B cell (primary cell): ENCODE data around the gene RAB10. TPM values are rescaled to one million over a fixed set of nuclear protein-coding genes. Genes with fewer than 3 reads are reported as not detected.
"Not testable (repeated sequence)": the region's sequence is repeated elsewhere in the genome, so short reads cannot be mapped to it uniquely, and the experiment has no call there.

ENCODE experiments used
- ATAC-seq: fragments of 200-7000 bp; cut with Tn5 transposase; one replicate; pipeline ENCODE4 v1.10.0; 2021; ENCODE audit warnings: low read depth, mild to moderate bottlenecking, moderate number of reproducible peaks, moderate library complexity
- CTCF ChIA-PET: fragments of 350-600 bp; sonication (Branson Sonifier 250); formaldehyde crosslinking; loops from one replicate; lab custom pipeline; 2021; ENCODE audit warnings: antibody characterized with exemption, inconsistent platforms; lab: Charles Lee
- POLR2A ChIA-PET: fragments of 350-600 bp; sonication (Branson Sonifier 250); formaldehyde crosslinking; loops from one replicate; lab custom pipeline; 2021; ENCODE audit warnings: antibody characterized with exemption; lab: Charles Lee
- DNase-seq: peaks from one replicate; pipeline ENCODE4 v3.0.0; 2013
- H2AFZ ChIP-seq: 2 replicates; pipeline ENCODE4 v1.6.1; 2012; ENCODE audit warnings: mild to moderate bottlenecking, low read depth, low read length; ENCODE audit not compliant: insufficient read depth, poor library complexity, severe bottlenecking
- H3K27ac ChIP-seq, 2 donors: 1 replicate in 1 of 2; 2 replicates in 1 of 2; pipeline ENCODE4 v1.5.1; 2012 to 2013; ENCODE audit warnings: low read length in 2 of 2, mild to moderate bottlenecking in 2 of 2, moderate library complexity in 1 of 2
- H3K27me3 ChIP-seq, 4 experiments: fragments of 200-600 bp in 1 of 4; sonication (generic) in 1 of 4; replicated peaks in 1 of 4; 1 replicate in 2 of 4; 2 replicates in 2 of 4; pipeline versions ENCODE4 v1.6.1 to v1.7.0; 2013 to 2016; ENCODE audit warnings: low read length in 3 of 4, mild to moderate bottlenecking in 2 of 4, mixed read lengths in 1 of 4, moderate library complexity in 1 of 4; ENCODE audit not compliant: insufficient read depth in 4 of 4, control insufficient read depth in 3 of 4; ENCODE audit errors: control extremely low read depth in 1 of 4
- H3K36me3 ChIP-seq, 2 experiments: replicated peaks in 1 of 2; 1 replicate in 1 of 2; 2 replicates in 1 of 2; pipeline versions ENCODE4 v1.6.1 to v1.7.1; 2013; ENCODE audit warnings: low read length in 1 of 2; ENCODE audit not compliant: insufficient read depth in 2 of 2, control insufficient read depth in 1 of 2; ENCODE audit errors: control extremely low read depth in 1 of 2, extremely low read depth in 1 of 2
- H3K4me1 ChIP-seq, 2 donors: fragments of 200-600 bp in 1 of 2; sonication (generic) in 1 of 2; 1 replicate in 1 of 2; 2 replicates in 1 of 2; pipeline versions ENCODE4 v1.5.1 to v1.6.1; 2013 to 2017; ENCODE audit warnings: low read length in 2 of 2; ENCODE audit not compliant: control insufficient read depth in 2 of 2, insufficient read depth in 2 of 2
- H3K4me2 ChIP-seq: replicated peaks from 2 replicates; pipeline ENCODE3; 2012; ENCODE audit warnings: mild to moderate bottlenecking, low read depth, low read length; ENCODE audit not compliant: poor library complexity, severe bottlenecking
- H3K4me3 ChIP-seq, 5 experiments: fragments of 200-600 bp in 1 of 5; sonication (generic) in 1 of 5; 1 replicate in 3 of 5; 2 replicates in 2 of 5; pipeline versions ENCODE4 v1.5.1 to v1.7.0; 2011 to 2016; ENCODE audit warnings: low read length in 4 of 5, mild to moderate bottlenecking in 4 of 5, low read depth in 2 of 5, control low read depth in 1 of 5, moderate library complexity in 1 of 5; ENCODE audit not compliant: insufficient read depth in 1 of 5; ENCODE audit errors: control extremely low read depth in 1 of 5, extremely low read depth in 1 of 5
- H3K79me2 ChIP-seq: fragments of 200-600 bp; sonication (generic); one replicate; pipeline ENCODE4 v1.6.0; 2016; ENCODE audit warnings: low read length; ENCODE audit not compliant: control insufficient read depth, insufficient read depth
- H3K9ac ChIP-seq: fragments of 200-600 bp; sonication (generic); 2 replicates; pipeline ENCODE4 v1.6.1; 2017; ENCODE audit warnings: mild to moderate bottlenecking, low read length, moderate library complexity
- H3K9me3 ChIP-seq, 3 donors: one replicate each; pipeline versions ENCODE4 v1.6.1 to v1.7.1; 2013; ENCODE audit warnings: low read length in 2 of 3; ENCODE audit not compliant: control insufficient read depth in 2 of 3, insufficient read depth in 1 of 3; ENCODE audit errors: control extremely low read depth in 1 of 3
- H4K20me1 ChIP-seq: 2 replicates; pipeline ENCODE4 v1.6.0; 2012; ENCODE audit warnings: mild to moderate bottlenecking, low read length; ENCODE audit not compliant: insufficient read depth, control insufficient read depth, poor library complexity, severe bottlenecking
- H3K27ac Mint-ChIP-seq: one replicate; pipeline ENCODE4 v1.8.0; 2021; ENCODE audit warnings: mixed read lengths
- H3K27me3 Mint-ChIP-seq: one replicate; pipeline ENCODE4 v1.8.0; 2021; ENCODE audit warnings: mixed read lengths
- H3K4me1 Mint-ChIP-seq: one replicate; pipeline ENCODE4 v1.8.0; 2021; ENCODE audit warnings: mixed read lengths
- H3K4me3 Mint-ChIP-seq: one replicate; pipeline ENCODE4 v1.8.0; 2021; ENCODE audit warnings: mixed read lengths
- H3K9me3 Mint-ChIP-seq: one replicate; pipeline ENCODE4 v1.8.0; 2022; ENCODE audit warnings: mixed read lengths; ENCODE audit not compliant: insufficient read depth
- CTCF ChIP-seq: fragments of 200-600 bp; IDR thresholded peaks from one replicate; pipeline ENCODE4 v1.8.0; 2022; ENCODE audit warnings: antibody characterized with exemption, mild to moderate bottlenecking
- EZH2 ChIP-seq: IDR thresholded peaks from 2 replicates; pipeline ENCODE4 v1.6.1; 2012; ENCODE audit warnings: borderline replicate concordance, low read depth, mild to moderate bottlenecking, moderate library complexity, low read length; ENCODE audit not compliant: insufficient read depth, poor library complexity, severe bottlenecking
- WGBS: methylation state at CpG from one replicate; pipeline ENCODE4 v1.1.5; 2013; ENCODE audit warnings: missing lambda C conversion rate; ENCODE audit not compliant: insufficient coverage; 5-methylcytosine and 5-hydroxymethylcytosine counted together
- intact Hi-C: fragments of 100-400 bp; cut with micrococcal nuclease; formaldehyde crosslinking; loops from one replicate; pipeline ENCODE4 v1.10.0; 2022
- polyA plus RNA-seq: library from polyadenylated mRNA; depleted of rRNA; stranded (reverse); fragments of >200 nt; gene quantifications from 2 replicates; pipeline ENCODE4 v1.2.3, GENCODE V29; 2012
- total RNA-seq, 2 donors: library from RNA; stranded (reverse); fragments of 120-200 nt in 1 of 2; gene quantifications; 1 replicate in 1 of 2; 2 replicates in 1 of 2; pipeline versions ENCODE4 v1.2.3 to v1.2.4, GENCODE V29; 2013 to 2022

RAB10 gene
- total and polyA plus RNA-seq, 2 donors (not counting 1 experiment from before 2014, with no cell fraction given), result 21.7 to 66.7 TPM

GRCh38 chr2:26016012-26016705 lies 17.7 kb upstream of the RAB10 start:
- Mint-ChIP-seq H3K4me3 (no peak overlapping the region), H3K27ac (no peak overlapping the region), H3K9me3 (no peaks in the 10 kb centered on the region), H3K4me1 (no peaks in the 10 kb centered on the region), H3K27me3 (no peaks in the 10 kb centered on the region)
- Histone ChIP-seq H3K9me3 (no peaks in the 10 kb centered on the region), H3K27me3 (no peaks in the 10 kb centered on the region), H3K9ac (no peak overlapping the region), H3K4me3 (no peak overlapping the region), H3K4me2 (no peak overlapping the region), H3K4me1 (no peaks in the 10 kb centered on the region), H4K20me1 (no peaks in the 10 kb centered on the region), H3K79me2 (no peaks in the 10 kb centered on the region), H2AFZ (no peak overlapping the region), H3K36me3 (no peaks in the 10 kb centered on the region), H3K27ac (no peak overlapping the region)
- CTCF ChIA-PET, result no interaction called here
- DNase-seq (no peak), ATAC-seq (no peak)
- intact Hi-C loops, result no loop called here
- no peak for TF ChIP-seq CTCF
- no peak for TF ChIP-seq EZH2
- 96% methylated on average over 10 of the region's 13 CpGs for WGBS
- POLR2A ChIA-PET, result no interaction called here

DNA sequence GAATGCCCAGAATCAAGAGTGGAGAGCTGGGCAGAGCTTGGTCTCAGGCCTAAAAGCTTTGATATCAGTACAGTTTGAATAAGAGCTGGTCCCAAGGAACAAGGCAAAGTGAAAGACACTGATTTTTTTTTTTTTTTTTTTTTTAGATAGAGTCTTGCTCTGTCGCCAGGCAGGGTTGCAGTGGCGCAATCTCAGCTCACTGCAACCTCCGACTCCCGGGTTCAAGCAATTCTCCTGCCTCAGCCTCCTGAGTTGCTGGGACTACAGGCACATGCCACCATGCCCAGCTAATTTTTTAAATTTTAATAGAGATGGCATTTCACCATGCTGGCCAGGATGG lies 17.2 kb upstream of the RAB10 start:
- H3K9me3 Mint-ChIP-seq, H3K9me3 ChIP-seq, POLR2A ChIA-PET, CTCF ChIA-PET, H3K27ac Mint-ChIP-seq, H3K4me3 ChIP-seq, DNase-seq, H3K27me3 Mint-ChIP-seq, H3K4me1 ChIP-seq, H2AFZ ChIP-seq, H3K4me1 Mint-ChIP-seq, H3K36me3 ChIP-seq, H3K4me2 ChIP-seq, H3K27ac ChIP-seq, H4K20me1 ChIP-seq, H3K79me2 ChIP-seq, ATAC-seq, H3K27me3 ChIP-seq, intact Hi-C loops, H3K9ac ChIP-seq, H3K4me3 Mint-ChIP-seq: not testable (repeated sequence)
- no CpG with 5 or more reads among the region's 4 CpGs for WGBS
